SK-N-SH (cell line): Measurements from ENCODE around the gene SWI5. TPM values are rescaled to one million over a fixed set of nuclear protein-coding genes. Genes with fewer than 3 reads are reported as not detected.

ENCODE experiments used
- CTCF ChIA-PET: fragments of 300-600, 350-600 bp; formaldehyde crosslinking; extraction: SDS; loops from one replicate; lab custom pipeline; 2021; lab: Yijun Ruan, JAX
- POLR2A ChIA-PET: fragments of 350-600 bp; sonication (Branson Sonifier 250); formaldehyde crosslinking; extraction: SDS; loops from one replicate; lab custom pipeline; 2020; ENCODE audit warnings: antibody characterized with exemption, inconsistent platforms; lab: Yijun Ruan, JAX
- DNase-seq: peaks from one replicate; pipeline ENCODE4 v3.0.0; 2012
- H2AFZ ChIP-seq: fragments of 200-600 bp; sonication (generic); 2 replicates; pipeline ENCODE4 v1.8.1; 2016; ENCODE audit warnings: antibody characterized with exemption, mild to moderate bottlenecking, low read depth
- H3F3A ChIP-seq: fragments of 200-600 bp; sonication (generic); replicated peaks from 2 replicates; pipeline ENCODE3; 2016; ENCODE audit warnings: antibody characterized with exemption, mild to moderate bottlenecking; ENCODE audit not compliant: insufficient read depth
- H3K27ac ChIP-seq, 2 experiments: fragments of 200-500 bp in 1 of 2; fragments of 200-600 bp in 1 of 2; sonication (Bioruptor generic) in 1 of 2; sonication (generic), shearing (Covaris generic) in 1 of 2; 2 replicates each; pipeline versions ENCODE4 v1.5.1 to v1.6.1; 2014 to 2016; ENCODE audit warnings: low read depth in 2 of 2, inconsistent platforms in 1 of 2, low read length in 1 of 2, mild to moderate bottlenecking in 1 of 2, mixed read lengths in 1 of 2
- H3K27me3 ChIP-seq: fragments of 200-600 bp; sonication (generic), shearing (Covaris generic); 2 replicates; pipeline ENCODE4 v1.6.1; 2016; ENCODE audit warnings: mixed run types; ENCODE audit not compliant: insufficient read depth
- H3K36me3 ChIP-seq, 2 experiments: fragments of 200-500 bp in 1 of 2; fragments of 200-600 bp in 1 of 2; sonication (Bioruptor generic) in 1 of 2; sonication (generic) in 1 of 2; replicated peaks in 1 of 2; 2 replicates each; pipeline versions ENCODE3 to v1.5.1; 2014 to 2016; ENCODE audit warnings: low read length in 1 of 2, mild to moderate bottlenecking in 1 of 2; ENCODE audit not compliant: insufficient read depth in 2 of 2, control insufficient read depth in 1 of 2
- H3K4me1 ChIP-seq, 2 experiments: fragments of 200-500 bp in 1 of 2; fragments of 200-600 bp in 1 of 2; sonication (Bioruptor generic) in 1 of 2; sonication (generic), shearing (Covaris generic) in 1 of 2; 2 replicates each; pipeline versions ENCODE4 v1.5.1 to v1.6.1; 2014 to 2016; ENCODE audit warnings: low read depth in 1 of 2, low read length in 1 of 2, mixed run types in 1 of 2; ENCODE audit not compliant: insufficient read depth in 2 of 2, control insufficient read depth in 1 of 2
- H3K4me2 ChIP-seq: fragments of 200-600 bp; sonication (generic), shearing (Covaris generic); 2 replicates; pipeline ENCODE4 v1.6.1; 2017; ENCODE audit warnings: mixed run types
- H3K4me3 ChIP-seq, 2 experiments: fragments of 200-500 bp in 1 of 2; fragments of 200-600 bp in 1 of 2; sonication (Bioruptor generic) in 1 of 2; sonication (generic), shearing (Covaris generic) in 1 of 2; 2 replicates each; pipeline versions ENCODE4 v1.5.1 to v1.8.1; 2014 to 2016; ENCODE audit warnings: low read depth in 2 of 2, inconsistent platforms in 1 of 2, low read length in 1 of 2, mild to moderate bottlenecking in 1 of 2, mixed read lengths in 1 of 2, moderate library complexity in 1 of 2
- H3K79me2 ChIP-seq: fragments of 200-600 bp; sonication (generic); 2 replicates; pipeline ENCODE4 v1.8.1; 2017; ENCODE audit warnings: mild to moderate bottlenecking; ENCODE audit not compliant: insufficient read depth
- H3K9ac ChIP-seq: fragments of 200-600 bp; sonication (generic); 2 replicates; pipeline ENCODE4 v1.6.1; 2017; ENCODE audit warnings: mixed run types
- H3K9me2 ChIP-seq: fragments of 200-600 bp; sonication (generic); 2 replicates; pipeline ENCODE4 v1.6.1; 2017; ENCODE audit warnings: mixed run types
- H3K9me3 ChIP-seq: fragments of 200-600 bp; sonication (generic); 2 replicates; pipeline ENCODE4 v1.6.1; 2017; ENCODE audit warnings: mixed run types, mild to moderate bottlenecking, moderate library complexity
- H4K20me1 ChIP-seq: fragments of 200-600 bp; sonication (generic); 2 replicates; pipeline ENCODE4 v1.6.1; 2017; ENCODE audit warnings: mild to moderate bottlenecking, mixed run types; ENCODE audit not compliant: insufficient read depth
- ELF1 ChIP-seq: IDR thresholded peaks from 2 replicates; pipeline ENCODE4 v1.4.0; 2012
- EZH2phosphoT487 ChIP-seq: fragments of 200-600 bp; sonication (generic); IDR thresholded peaks from 2 replicates; pipeline ENCODE4 v1.6.1; 2017; ENCODE audit warnings: low read depth, mixed run types, mild to moderate bottlenecking, antibody characterized with exemption, moderate library complexity, borderline replicate concordance
- FOSL2 ChIP-seq: IDR thresholded peaks from 2 replicates; pipeline ENCODE4 v1.4.0; 2012; ENCODE audit warnings: low read depth, mild to moderate bottlenecking, moderate library complexity, borderline replicate concordance
- FOXJ3 ChIP-seq: sonication (generic); formaldehyde crosslinking; IDR thresholded peaks from 2 replicates; pipeline ENCODE4 v1.5.1; 2020; ENCODE audit warnings: mild to moderate bottlenecking, missing genetic modification reagents
- FOXM1 ChIP-seq: IDR thresholded peaks from 2 replicates; pipeline ENCODE4 v1.4.0; 2012; ENCODE audit warnings: low read depth, mild to moderate bottlenecking
- GABPA ChIP-seq: IDR thresholded peaks from 2 replicates; pipeline ENCODE4 v1.4.0; 2012; ENCODE audit warnings: low read depth, mild to moderate bottlenecking
- JUND ChIP-seq: IDR thresholded peaks from 2 replicates; pipeline ENCODE4 v1.4.0; 2012
- MEF2A ChIP-seq: IDR thresholded peaks from 2 replicates; pipeline ENCODE4 v1.4.0; 2012; ENCODE audit warnings: low read depth, borderline replicate concordance
- MXI1 ChIP-seq: IDR thresholded peaks from 2 replicates; pipeline ENCODE4 v1.6.1; 2012; ENCODE audit warnings: mild to moderate bottlenecking, low read depth, low read length, improper control_type of control experiment
- NRF1 ChIP-seq: IDR thresholded peaks from 2 replicates; pipeline ENCODE4 v1.6.1; 2012; ENCODE audit warnings: low read depth, mild to moderate bottlenecking, low read length
- POLR2AphosphoS5 ChIP-seq: IDR thresholded peaks from 2 replicates; pipeline ENCODE4 v1.6.1; 2012; ENCODE audit warnings: low read depth, low read length
- RFX5 ChIP-seq: IDR thresholded peaks from 2 replicates; pipeline ENCODE4 v1.6.1; 2012; ENCODE audit warnings: mild to moderate bottlenecking, improper control_type of control experiment, low read length
- RXRA ChIP-seq: IDR thresholded peaks from 2 replicates; pipeline ENCODE4 v1.4.0; 2012; ENCODE audit warnings: low read depth, mild to moderate bottlenecking, borderline replicate concordance
- SIN3A ChIP-seq: IDR thresholded peaks from 2 replicates; pipeline ENCODE4 v1.6.1; 2012; ENCODE audit warnings: low read depth, mild to moderate bottlenecking, low read length, moderate library complexity, borderline replicate concordance
- SMC3 ChIP-seq: IDR thresholded peaks from 2 replicates; pipeline ENCODE4 v1.6.1; 2012; ENCODE audit warnings: low read depth, low read length, improper control_type of control experiment
- TAF1 ChIP-seq: IDR thresholded peaks from 2 replicates; pipeline ENCODE4 v1.6.1; 2012; ENCODE audit warnings: low read depth, mild to moderate bottlenecking, low read length, moderate library complexity, borderline replicate concordance
- YY1 ChIP-seq: IDR thresholded peaks from 2 replicates; pipeline ENCODE4 v1.4.0; 2012; ENCODE audit warnings: low read depth, mild to moderate bottlenecking
- WGBS: methylation state at CpG from one replicate; pipeline ENCODE4 v1.1.6; 2017; ENCODE audit warnings: low lambda C conversion rate; 5-methylcytosine and 5-hydroxymethylcytosine counted together
- polyA plus RNA-seq, 3 experiments: library from polyadenylated mRNA; depleted of rRNA; stranded (reverse); fragments of >200 nt; gene quantifications; 2 replicates each; pipeline ENCODE4 v1.2.3, GENCODE V29; 2012
- TF ChIP-seq, protein P1 (sequence below): IDR thresholded peaks from 2 replicates; pipeline ENCODE4 v1.4.0; 2012; ENCODE audit warnings: low read depth, borderline replicate concordance
- TF ChIP-seq, protein P2 (sequence below): fragments of 150-350 bp; IDR thresholded peaks from 2 replicates; pipeline ENCODE4 v1.6.1; 2017; ENCODE audit warnings: antibody characterized with exemption, low read length, low read depth, borderline replicate concordance
- TF ChIP-seq, protein P3 (sequence below): IDR thresholded peaks from 2 replicates; pipeline ENCODE4 v1.4.0; 2012; ENCODE audit warnings: low read depth
- TF ChIP-seq, protein P4 (sequence below): fragments of 200-600 bp; sonication (generic); IDR thresholded peaks from 2 replicates; pipeline ENCODE4 v1.6.1; 2017; ENCODE audit warnings: antibody characterized with exemption, mild to moderate bottlenecking, moderate library complexity

Gene SWI5
- polyA plus RNA-seq, 1 of the 3 experiments (the other 2 are of a cell fraction) = 84.1 TPM

DNA sequence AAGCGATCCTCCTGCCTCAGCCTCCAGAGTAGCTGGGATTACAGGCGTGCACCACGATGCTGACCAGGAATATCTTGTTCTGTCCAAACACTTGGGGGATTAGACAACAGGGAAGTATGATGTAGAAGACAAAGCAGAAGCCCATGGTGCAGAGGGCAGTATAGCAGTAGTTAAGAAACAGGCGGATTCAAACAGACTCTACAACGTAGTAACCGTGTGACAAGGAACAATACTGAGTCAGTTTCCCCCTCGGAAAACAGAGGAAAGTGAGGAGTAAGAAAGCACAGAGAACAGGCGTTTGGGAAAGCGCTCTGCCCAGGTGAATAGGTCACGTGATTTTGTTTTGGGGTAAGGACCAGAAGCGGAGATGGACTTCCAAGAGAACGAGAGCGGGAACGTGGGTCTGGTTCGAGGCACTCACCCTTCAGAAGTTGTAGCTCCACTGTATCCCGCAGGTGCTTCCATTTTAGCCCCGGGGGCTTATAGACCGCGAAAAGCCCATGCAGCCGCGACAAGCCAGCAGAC, 45.9 kb downstream of the SWI5 start:
- Histone ChIP-seq H3K27me3 (no peaks in the 10 kb centered on the region), H2AFZ (peak overlapping the region; percentile 75), H3K4me2 (peak overlapping the region; percentile 99), H3K4me3 (peak overlapping the region; percentile 75 to 96), H3K9ac (peak overlapping the region; percentile 75), H3K4me1 (peaks cover 11% of the 10 kb centered on the region in 2 experiments; a peak in 3 of 4 replicates), H3K36me3 (peaks cover 21 to 32% of the 10 kb centered on the region in 2 experiments), H3K9me3 (no peaks in the 10 kb centered on the region), H3F3A (no peaks in the 10 kb centered on the region), H3K27ac (peak overlapping the region; percentile 87 to 95; a peak in 3 of 4 replicates), H3K9me2 (no peaks in the 10 kb centered on the region), H3K79me2 (peaks cover 52% of the 10 kb centered on the region), H4K20me1 (0 out of 2 replicates have a peak, but pooled peaks cover 4% of the 10 kb centered on the region)
- DNase-seq = no peak
- CTCF ChIA-PET = interaction anchor here (1.0 to 3.4 kb wide), 5 partner anchors 12 to 27 kb away, joined by 3 to 21 read pairs (median 5); no protein-coding TSS in a partner anchor
- POLR2A ChIA-PET = interaction anchor here (1.0 kb wide), 1 partner anchor 13 kb away, joined by 4 read pairs; no protein-coding TSS in a partner anchor
- WGBS = 4% methylated on average over 15 of the region's 21 CpGs
- TF ChIP-seq EZH2phosphoT487 (no peak), POLR2AphosphoS5 (0 out of 2 replicates have a peak, but pooled peaks have one; percentile 64), RFX5 (no peak)
- TF ChIP-seq, protein P1, sequence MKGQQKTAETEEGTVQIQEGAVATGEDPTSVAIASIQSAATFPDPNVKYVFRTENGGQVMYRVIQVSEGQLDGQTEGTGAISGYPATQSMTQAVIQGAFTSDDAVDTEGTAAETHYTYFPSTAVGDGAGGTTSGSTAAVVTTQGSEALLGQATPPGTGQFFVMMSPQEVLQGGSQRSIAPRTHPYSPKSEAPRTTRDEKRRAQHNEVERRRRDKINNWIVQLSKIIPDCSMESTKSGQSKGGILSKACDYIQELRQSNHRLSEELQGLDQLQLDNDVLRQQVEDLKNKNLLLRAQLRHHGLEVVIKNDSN = peak; percentile 88
- TF ChIP-seq, protein P2, sequence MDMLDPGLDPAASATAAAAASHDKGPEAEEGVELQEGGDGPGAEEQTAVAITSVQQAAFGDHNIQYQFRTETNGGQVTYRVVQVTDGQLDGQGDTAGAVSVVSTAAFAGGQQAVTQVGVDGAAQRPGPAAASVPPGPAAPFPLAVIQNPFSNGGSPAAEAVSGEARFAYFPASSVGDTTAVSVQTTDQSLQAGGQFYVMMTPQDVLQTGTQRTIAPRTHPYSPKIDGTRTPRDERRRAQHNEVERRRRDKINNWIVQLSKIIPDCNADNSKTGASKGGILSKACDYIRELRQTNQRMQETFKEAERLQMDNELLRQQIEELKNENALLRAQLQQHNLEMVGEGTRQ = peak; percentile 41; the same call in 1 of the 2 replicates

DNA sequence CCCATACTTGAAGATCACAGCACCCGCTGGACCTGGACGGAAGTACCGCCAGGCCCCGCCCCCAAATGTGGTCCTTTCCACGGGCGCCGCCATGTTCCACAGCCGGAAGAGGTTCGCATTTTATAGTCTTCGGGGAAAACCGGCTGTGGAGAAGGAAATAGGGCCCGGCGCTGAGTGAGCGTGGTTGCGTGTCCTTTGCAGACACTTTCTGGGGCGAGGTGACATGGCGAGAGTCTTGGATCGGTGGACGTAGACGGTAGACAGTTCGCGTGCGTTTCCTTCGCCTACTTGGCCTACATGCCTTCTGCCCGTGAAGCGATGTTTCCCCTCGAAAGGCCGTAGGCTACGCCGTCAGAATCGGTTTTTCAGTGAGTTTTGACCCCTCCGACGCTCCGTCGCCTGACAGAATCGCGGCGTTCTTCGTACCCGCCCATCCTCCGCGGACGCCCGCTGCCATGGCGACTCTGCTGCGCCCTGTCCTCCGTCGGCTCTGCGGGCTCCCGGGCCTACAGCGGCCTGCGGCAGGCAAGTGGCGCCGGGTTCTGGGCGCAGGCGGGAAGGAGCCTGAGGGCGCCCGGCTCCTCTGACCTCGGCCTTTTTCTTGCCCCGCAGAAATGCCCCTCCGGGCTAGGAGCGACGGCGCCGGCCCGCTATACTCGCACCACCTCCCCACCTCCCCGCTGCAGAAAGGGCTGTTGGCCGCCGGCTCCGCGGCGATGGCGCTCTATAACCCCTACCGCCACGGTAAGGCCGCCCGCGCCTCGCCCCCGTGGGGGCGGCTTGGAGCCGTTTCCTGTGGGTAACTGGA, 46.5 kb downstream of the SWI5 start, which contains the start of the genes COQ4 and TRUB2:
Gene COQ4 (plus strand): TSS at position 436 of the 808 bp plus-strand sequence. CDS start 20 bp downstream, at position 456.
Gene TRUB2 (minus strand): TSS at position 44 of the 808 bp plus-strand sequence. CDS start 39 bp downstream, at position 5.
- WGBS = 2% methylated on average over 40 of the region's 83 CpGs
- H3K79me2 ChIP-seq = peaks cover 54% of the 10 kb centered on the region
- no peaks in the 10 kb centered on the region for H3K27me3 ChIP-seq
- peak within 1 kb of the TSS; percentile 75 for H3K9ac ChIP-seq
- ChIA-PET CTCF (interaction anchor here (1.3 to 1.5 kb wide), 3 partner anchors 13 to 27 kb away, joined by 5 to 7 read pairs (median 5); no protein-coding TSS in a partner anchor), POLR2A (no interaction called here)
- H3K4me2 ChIP-seq = peak within 1 kb of the TSS; percentile 99
- 0 out of 2 replicates have a peak, but pooled peaks cover 4% of the 10 kb centered on the region for H4K20me1 ChIP-seq
- H3K36me3 ChIP-seq = peaks cover 14 to 25% of the 10 kb centered on the region in 2 experiments
- H2AFZ ChIP-seq = peak within 1 kb of the TSS; percentile 78
- peaks cover 11% of the 10 kb centered on the region in 2 experiments; a peak in 3 of 4 replicates for H3K4me1 ChIP-seq
- DNase-seq = peak; percentile 95
- no peaks in the 10 kb centered on the region for H3F3A ChIP-seq
- no peaks in the 10 kb centered on the region for H3K9me3 ChIP-seq
- peak within 1 kb of the TSS; percentile 87 to 95 for H3K27ac ChIP-seq
- peak within 1 kb of the TSS; percentile 75 to 96 for H3K4me3 ChIP-seq
- no peaks in the 10 kb centered on the region for H3K9me2 ChIP-seq
- no peak for TF ChIP-seq RXRA
- no peak for TF ChIP-seq FOSL2
- TF ChIP-seq GABPA = peak; percentile 98
- TF ChIP-seq FOXM1 = no peak
- TF ChIP-seq ELF1 = peak; percentile 75; the same call in 1 of the 2 replicates
- TF ChIP-seq SIN3A = peak; percentile 94
- TF ChIP-seq, protein P3, sequence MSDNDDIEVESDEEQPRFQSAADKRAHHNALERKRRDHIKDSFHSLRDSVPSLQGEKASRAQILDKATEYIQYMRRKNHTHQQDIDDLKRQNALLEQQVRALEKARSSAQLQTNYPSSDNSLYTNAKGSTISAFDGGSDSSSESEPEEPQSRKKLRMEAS = peak; percentile 99
- no peak for TF ChIP-seq RFX5
- TF ChIP-seq, protein P1 = peak; percentile 4; the same call in 1 of the 2 replicates
- peak; percentile 100 for TF ChIP-seq MXI1
- peak; percentile 75; the same call in 1 of the 2 replicates for TF ChIP-seq TAF1
- TF ChIP-seq NRF1 = no peak
- TF ChIP-seq, protein P4, sequence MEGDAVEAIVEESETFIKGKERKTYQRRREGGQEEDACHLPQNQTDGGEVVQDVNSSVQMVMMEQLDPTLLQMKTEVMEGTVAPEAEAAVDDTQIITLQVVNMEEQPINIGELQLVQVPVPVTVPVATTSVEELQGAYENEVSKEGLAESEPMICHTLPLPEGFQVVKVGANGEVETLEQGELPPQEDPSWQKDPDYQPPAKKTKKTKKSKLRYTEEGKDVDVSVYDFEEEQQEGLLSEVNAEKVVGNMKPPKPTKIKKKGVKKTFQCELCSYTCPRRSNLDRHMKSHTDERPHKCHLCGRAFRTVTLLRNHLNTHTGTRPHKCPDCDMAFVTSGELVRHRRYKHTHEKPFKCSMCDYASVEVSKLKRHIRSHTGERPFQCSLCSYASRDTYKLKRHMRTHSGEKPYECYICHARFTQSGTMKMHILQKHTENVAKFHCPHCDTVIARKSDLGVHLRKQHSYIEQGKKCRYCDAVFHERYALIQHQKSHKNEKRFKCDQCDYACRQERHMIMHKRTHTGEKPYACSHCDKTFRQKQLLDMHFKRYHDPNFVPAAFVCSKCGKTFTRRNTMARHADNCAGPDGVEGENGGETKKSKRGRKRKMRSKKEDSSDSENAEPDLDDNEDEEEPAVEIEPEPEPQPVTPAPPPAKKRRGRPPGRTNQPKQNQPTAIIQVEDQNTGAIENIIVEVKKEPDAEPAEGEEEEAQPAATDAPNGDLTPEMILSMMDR = peak; percentile 16
- TF ChIP-seq JUND = no peak
- TF ChIP-seq SMC3 = no peak
- peak; percentile 96 for TF ChIP-seq YY1
- TF ChIP-seq FOXJ3 = no peak
- no peak for TF ChIP-seq MEF2A
